ENCODE data around the gene DHCR7.

DHCR7 gene

DNA sequence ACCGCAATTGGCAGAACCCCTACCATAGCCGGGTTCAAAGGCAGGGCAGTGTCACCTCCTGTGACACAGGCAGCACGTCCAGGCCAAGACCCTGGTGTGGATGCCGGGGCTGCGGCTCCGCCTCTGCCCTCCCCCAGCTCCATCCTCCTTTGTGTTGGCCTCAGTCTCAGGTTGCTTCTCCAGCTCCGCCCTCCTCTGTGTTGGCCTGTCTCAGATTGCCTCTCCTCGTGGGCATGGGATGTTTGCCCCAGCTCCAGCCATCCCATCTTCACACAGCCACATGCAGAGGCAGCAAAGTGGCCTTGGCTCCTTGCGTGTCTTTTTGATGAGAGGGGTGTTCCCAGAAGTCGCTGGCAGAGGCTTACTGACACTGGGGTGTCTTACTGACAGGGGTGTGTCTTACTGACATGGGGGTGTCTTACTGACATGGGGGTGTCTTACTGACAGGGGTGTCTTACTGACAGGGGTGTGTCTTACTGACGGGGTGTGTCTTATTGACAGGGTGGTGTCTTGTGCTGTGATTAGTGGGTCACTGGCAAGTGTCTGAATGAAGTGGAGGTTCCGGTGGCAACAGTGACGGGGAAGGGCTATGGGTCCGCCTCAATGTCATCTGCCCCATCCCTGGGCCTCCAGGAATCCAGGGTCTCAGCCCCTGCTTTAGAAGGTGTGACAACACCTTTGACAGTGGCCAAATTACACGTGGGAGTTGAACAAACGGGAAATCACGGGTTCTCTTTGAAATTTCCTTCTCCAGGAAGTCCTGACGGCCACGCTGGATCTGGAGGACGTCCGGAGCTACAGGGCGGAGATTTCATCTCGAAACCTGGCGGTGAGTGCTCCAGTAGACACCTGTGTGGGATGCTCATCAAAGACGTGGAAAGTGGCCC, 29.7 kb upstream of the DHCR7 start:
- Histone ChIP-seq H3K4me1 (ENCODE audit: control insufficient read depth in 1 of 2, insufficient read depth in 2 of 2, low read length in 2 of 2) (no peaks in the 10 kb centered on the region), H3K9me3 (ENCODE audit: control insufficient read depth in 1 of 2, low read length in 2 of 2) (no peaks in the 10 kb centered on the region), H3K9ac (ENCODE audit: low read depth in 1 of 2, low read length in 2 of 2) (no peak overlapping the region), H3K27ac (ENCODE audit: low read depth, low read length) (no peak overlapping the region), H3K36me3 (ENCODE audit: control insufficient read depth in 1 of 2, insufficient read depth in 2 of 2, low read length in 2 of 2) (peaks cover 63 to 95% of the 10 kb centered on the region in 2 donors), H3K4me3 (ENCODE audit: low read depth in 1 of 2, low read length in 2 of 2) (no peak overlapping the region), H3K27me3 (ENCODE audit: control insufficient read depth in 1 of 2, insufficient read depth in 2 of 2, low read length in 2 of 2) (no peaks in the 10 kb centered on the region)

DNA sequence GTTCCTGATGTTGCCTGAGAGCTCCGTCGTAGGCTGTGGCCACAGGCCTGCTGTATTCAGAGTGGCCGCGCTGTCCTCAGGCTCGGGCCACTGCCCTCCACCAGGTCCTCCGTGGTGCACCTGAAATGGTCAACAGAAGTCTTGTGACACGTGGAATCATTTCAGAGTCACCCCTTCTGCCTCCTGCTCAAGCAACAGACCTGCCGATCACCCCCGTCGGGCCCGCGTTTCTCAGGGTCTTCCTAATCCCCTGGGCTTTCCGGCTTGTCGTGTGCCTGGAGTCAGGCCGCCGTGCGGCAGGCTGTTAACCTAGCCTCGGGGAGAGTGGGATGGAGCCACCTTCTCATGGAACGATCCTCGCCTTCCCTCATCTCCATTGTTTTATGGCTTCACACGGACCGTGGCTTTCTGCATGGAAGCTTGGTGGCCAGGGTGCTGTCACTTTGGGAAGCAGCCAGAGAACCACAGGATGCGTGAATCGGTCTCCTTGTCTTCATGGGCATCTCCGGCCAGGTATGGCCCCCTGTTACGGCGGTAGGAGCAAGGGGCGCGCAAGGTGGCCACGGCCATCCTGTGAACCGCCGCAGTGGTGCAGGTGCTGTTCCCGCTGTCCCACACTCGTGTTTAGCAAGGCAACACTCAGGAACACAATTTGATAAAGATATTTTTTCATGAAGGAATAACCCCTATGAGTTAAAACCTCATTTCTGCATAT, 28.9 kb upstream of the DHCR7 start:
- Histone ChIP-seq H3K27ac (ENCODE audit: low read depth, low read length) (no peak overlapping the region), H3K36me3 (ENCODE audit: control insufficient read depth in 1 of 2, insufficient read depth in 2 of 2, low read length in 2 of 2) (peaks cover 64 to 97% of the 10 kb centered on the region in 2 donors), H3K4me3 (ENCODE audit: low read depth in 1 of 2, low read length in 2 of 2) (no peak overlapping the region), H3K27me3 (ENCODE audit: control insufficient read depth in 1 of 2, insufficient read depth in 2 of 2, low read length in 2 of 2) (no peaks in the 10 kb centered on the region), H3K4me1 (ENCODE audit: control insufficient read depth in 1 of 2, insufficient read depth in 2 of 2, low read length in 2 of 2) (no peaks in the 10 kb centered on the region), H3K9me3 (ENCODE audit: control insufficient read depth in 1 of 2, low read length in 2 of 2) (no peaks in the 10 kb centered on the region), H3K9ac (ENCODE audit: low read depth in 1 of 2, low read length in 2 of 2) (no peak overlapping the region)

DNA sequence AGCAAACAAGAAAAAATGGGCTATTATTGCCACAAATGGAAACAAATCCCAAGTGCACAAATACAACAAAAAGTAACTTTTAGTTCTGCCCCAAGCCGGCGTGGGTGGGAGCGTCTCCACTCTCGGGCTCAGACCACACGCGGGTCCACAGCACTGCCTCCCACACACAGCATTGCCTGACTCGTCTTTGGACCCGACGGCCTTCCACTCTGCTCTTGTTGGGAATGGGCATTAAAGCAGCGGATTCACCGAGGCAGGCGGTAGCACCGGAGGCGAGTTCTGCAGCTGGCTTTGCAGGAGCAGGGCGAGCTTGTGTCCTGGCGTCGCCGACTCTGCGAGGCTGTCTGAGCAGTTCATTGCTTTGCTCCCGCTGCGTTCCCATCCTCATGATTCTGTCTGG, 27.8 kb upstream of the DHCR7 start:
- Histone ChIP-seq H3K9ac (ENCODE audit: low read depth in 1 of 2, low read length in 2 of 2) (no peak overlapping the region), H3K4me3 (ENCODE audit: low read depth in 1 of 2, low read length in 2 of 2) (no peak overlapping the region), H3K27me3 (ENCODE audit: control insufficient read depth in 1 of 2, insufficient read depth in 2 of 2, low read length in 2 of 2) (no peaks in the 10 kb centered on the region), H3K9me3 (ENCODE audit: control insufficient read depth in 1 of 2, low read length in 2 of 2) (no peaks in the 10 kb centered on the region), H3K36me3 (ENCODE audit: control insufficient read depth in 1 of 2, insufficient read depth in 2 of 2, low read length in 2 of 2) (peaks cover 54 to 97% of the 10 kb centered on the region in 2 donors), H3K27ac (ENCODE audit: low read depth, low read length) (no peak overlapping the region), H3K4me1 (ENCODE audit: control insufficient read depth in 1 of 2, insufficient read depth in 2 of 2, low read length in 2 of 2) (no peaks in the 10 kb centered on the region)

DNA sequence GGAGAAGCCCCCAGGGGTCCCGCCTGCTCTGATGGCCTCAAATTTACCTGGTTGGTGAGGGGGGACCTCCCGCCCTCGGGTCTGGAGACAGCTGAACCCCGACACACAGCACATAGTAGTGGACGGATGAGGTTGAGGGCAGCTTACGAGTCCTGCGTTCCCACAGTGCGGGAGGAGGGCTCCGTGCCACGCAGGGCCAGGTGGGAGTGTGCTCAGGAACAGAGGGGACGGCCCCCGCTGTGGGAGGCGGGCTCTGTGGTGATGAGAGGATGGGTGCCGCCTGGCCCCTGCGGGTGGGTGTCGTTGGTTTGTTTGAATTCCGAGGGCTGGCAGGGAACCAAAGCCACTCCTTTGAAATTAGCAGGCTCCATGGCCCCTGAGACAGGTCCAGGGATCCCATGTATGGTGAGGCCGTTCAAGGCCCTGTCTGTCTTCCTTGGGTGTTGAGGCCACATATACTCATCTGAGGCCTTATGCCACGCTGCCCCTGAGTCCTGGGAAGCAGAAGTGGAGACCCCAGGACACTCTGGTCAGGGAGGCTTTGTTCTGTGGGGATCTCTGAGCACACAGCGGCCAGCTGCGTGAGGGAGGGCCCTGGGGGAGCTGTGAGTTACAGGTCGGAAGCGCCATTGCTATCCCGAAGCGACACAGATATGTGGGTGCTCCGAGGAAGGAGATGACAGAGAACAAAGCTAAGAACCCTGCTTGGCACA, 26.7 kb upstream of the DHCR7 start:
- H3K9me3 ChIP-seq (ENCODE audit: control insufficient read depth in 1 of 2, low read length in 2 of 2) = no peaks in the 10 kb centered on the region
- peaks cover 50 to 88% of the 10 kb centered on the region in 2 donors for H3K36me3 ChIP-seq (ENCODE audit: control insufficient read depth in 1 of 2, insufficient read depth in 2 of 2, low read length in 2 of 2)
- no peak overlapping the region for H3K27ac ChIP-seq (ENCODE audit: low read depth, low read length)
- no peaks in the 10 kb centered on the region for H3K27me3 ChIP-seq (ENCODE audit: control insufficient read depth in 1 of 2, insufficient read depth in 2 of 2, low read length in 2 of 2)
- H3K9ac ChIP-seq (ENCODE audit: low read depth in 1 of 2, low read length in 2 of 2) = no peak overlapping the region
- no peak overlapping the region for H3K4me3 ChIP-seq (ENCODE audit: low read depth in 1 of 2, low read length in 2 of 2)
- H3K4me1 ChIP-seq (ENCODE audit: control insufficient read depth in 1 of 2, insufficient read depth in 2 of 2, low read length in 2 of 2) = no peaks in the 10 kb centered on the region

DNA sequence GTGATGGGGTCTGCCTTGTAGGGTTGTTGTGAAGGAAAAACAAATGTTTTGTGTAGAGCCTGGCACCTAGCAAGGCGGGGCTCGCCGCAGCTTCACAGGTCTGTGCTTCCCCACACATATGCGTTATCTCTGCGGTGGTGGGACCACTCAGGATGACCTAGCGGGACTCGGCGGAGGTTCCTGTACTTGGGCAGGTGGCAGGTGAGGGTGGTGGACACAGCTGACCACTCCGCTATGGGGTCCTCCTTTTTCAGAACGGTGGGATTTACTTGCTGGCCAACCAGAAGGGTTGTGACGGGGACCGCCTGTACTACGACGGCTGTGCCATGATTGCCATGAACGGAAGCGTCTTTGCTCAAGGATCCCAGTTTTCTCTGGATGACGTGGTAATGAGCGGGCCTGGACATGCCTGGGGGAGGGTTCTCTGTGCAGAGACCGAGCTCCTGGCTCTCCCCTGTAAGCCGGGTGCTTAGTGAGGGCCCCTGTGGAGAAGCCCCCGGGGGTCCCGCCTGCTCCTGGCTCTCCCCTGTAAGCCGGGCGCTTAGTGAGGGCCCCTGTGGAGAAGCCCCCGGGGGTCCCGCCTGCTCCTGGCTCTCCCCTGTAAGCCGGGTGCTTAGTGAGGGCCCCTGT, 26.1 kb upstream of the DHCR7 start:
- Histone ChIP-seq H3K27me3 (ENCODE audit: control insufficient read depth in 1 of 2, insufficient read depth in 2 of 2, low read length in 2 of 2) (no peaks in the 10 kb centered on the region), H3K4me1 (ENCODE audit: control insufficient read depth in 1 of 2, insufficient read depth in 2 of 2, low read length in 2 of 2) (no peaks in the 10 kb centered on the region), H3K36me3 (ENCODE audit: control insufficient read depth in 1 of 2, insufficient read depth in 2 of 2, low read length in 2 of 2) (peaks cover 44 to 81% of the 10 kb centered on the region in 2 donors)

GRCh38 chr11:71473793-71474080, 25.5 kb upstream of the DHCR7 start:
- H3K27me3 ChIP-seq (ENCODE audit: control insufficient read depth in 1 of 2, insufficient read depth in 2 of 2, low read length in 2 of 2) = no peaks in the 10 kb centered on the region
- no peak overlapping the region for H3K27ac ChIP-seq (ENCODE audit: low read depth, low read length)
- no peaks in the 10 kb centered on the region for H3K4me1 ChIP-seq (ENCODE audit: control insufficient read depth in 1 of 2, insufficient read depth in 2 of 2, low read length in 2 of 2)
- no peak overlapping the region for H3K4me3 ChIP-seq (ENCODE audit: low read depth in 1 of 2, low read length in 2 of 2)
- no peak overlapping the region for H3K9ac ChIP-seq (ENCODE audit: low read depth in 1 of 2, low read length in 2 of 2)
- no peaks in the 10 kb centered on the region for H3K9me3 ChIP-seq (ENCODE audit: control insufficient read depth in 1 of 2, low read length in 2 of 2)
- H3K36me3 ChIP-seq (ENCODE audit: control insufficient read depth in 1 of 2, insufficient read depth in 2 of 2, low read length in 2 of 2) = peaks cover 44 to 77% of the 10 kb centered on the region in 2 donors

More for the DNA sequence above, 26.1 kb upstream of the DHCR7 start:
- no peak overlapping the region for H3K4me3 ChIP-seq (ENCODE audit: low read depth in 1 of 2, low read length in 2 of 2)
- no peak overlapping the region for H3K9ac ChIP-seq (ENCODE audit: low read depth in 1 of 2, low read length in 2 of 2)
- H3K27ac ChIP-seq (ENCODE audit: low read depth, low read length) = no peak overlapping the region
- H3K9me3 ChIP-seq (ENCODE audit: control insufficient read depth in 1 of 2, low read length in 2 of 2) = no peaks in the 10 kb centered on the region

- Histone ChIP-seq H3K27me3 (ENCODE audit: control insufficient read depth in 1 of 2, insufficient read depth in 2 of 2, low read length in 2 of 2) (no peaks in the 10 kb centered on the region), H3K4me3 (ENCODE audit: low read depth in 1 of 2, low read length in 2 of 2) (no peak overlapping the region), H3K27ac (ENCODE audit: low read depth, low read length) (no peak overlapping the region), H3K9me3 (ENCODE audit: control insufficient read depth in 1 of 2, low read length in 2 of 2) (no peaks in the 10 kb centered on the region), H3K36me3 (ENCODE audit: control insufficient read depth in 1 of 2, insufficient read depth in 2 of 2, low read length in 2 of 2) (peaks cover 40 to 71% of the 10 kb centered on the region in 2 donors), H3K4me1 (ENCODE audit: control insufficient read depth in 1 of 2, insufficient read depth in 2 of 2, low read length in 2 of 2) (no peaks in the 10 kb centered on the region), H3K9ac (ENCODE audit: low read depth in 1 of 2, low read length in 2 of 2) (no peak overlapping the region)
Measured at GRCh38 chr11:71472941-71473792, 25.0 kb upstream of the DHCR7 start.

GRCh38 chr11:71472357-71472885, 24.2 kb upstream of the DHCR7 start:
- no peak overlapping the region for H3K4me3 ChIP-seq (ENCODE audit: low read depth in 1 of 2, low read length in 2 of 2)
- H3K9ac ChIP-seq (ENCODE audit: low read depth in 1 of 2, low read length in 2 of 2) = no peak overlapping the region
- peaks cover 32 to 71% of the 10 kb centered on the region in 2 donors for H3K36me3 ChIP-seq (ENCODE audit: control insufficient read depth in 1 of 2, insufficient read depth in 2 of 2, low read length in 2 of 2)
- no peak overlapping the region for H3K27ac ChIP-seq (ENCODE audit: low read depth, low read length)
- H3K9me3 ChIP-seq (ENCODE audit: control insufficient read depth in 1 of 2, low read length in 2 of 2) = no peaks in the 10 kb centered on the region
- no peaks in the 10 kb centered on the region for H3K27me3 ChIP-seq (ENCODE audit: control insufficient read depth in 1 of 2, insufficient read depth in 2 of 2, low read length in 2 of 2)
- H3K4me1 ChIP-seq (ENCODE audit: control insufficient read depth in 1 of 2, insufficient read depth in 2 of 2, low read length in 2 of 2) = no peaks in the 10 kb centered on the region

GRCh38 chr11:71470946-71471345, 22.8 kb upstream of the DHCR7 start:
- H3K4me1 ChIP-seq (ENCODE audit: control insufficient read depth in 1 of 2, insufficient read depth in 2 of 2, low read length in 2 of 2) = peaks cover 0 to 6% of the 10 kb centered on the region in 2 donors
- no peaks in the 10 kb centered on the region for H3K27me3 ChIP-seq (ENCODE audit: control insufficient read depth in 1 of 2, insufficient read depth in 2 of 2, low read length in 2 of 2)
- H3K27ac ChIP-seq (ENCODE audit: low read depth, low read length) = no peak overlapping the region
- H3K9me3 ChIP-seq (ENCODE audit: control insufficient read depth in 1 of 2, low read length in 2 of 2) = no peaks in the 10 kb centered on the region
- no peak overlapping the region for H3K4me3 ChIP-seq (ENCODE audit: low read depth in 1 of 2, low read length in 2 of 2)
- peaks cover 40 to 68% of the 10 kb centered on the region in 2 donors for H3K36me3 ChIP-seq (ENCODE audit: control insufficient read depth in 1 of 2, insufficient read depth in 2 of 2, low read length in 2 of 2)
- H3K9ac ChIP-seq (ENCODE audit: low read depth in 1 of 2, low read length in 2 of 2) = no peak overlapping the region
